ENCODE measurements around the gene ZNF33B. TPM values are rescaled to one million over a fixed set of nuclear protein-coding genes. Genes with fewer than 3 reads are reported as not detected.
A peak's percentile ranks its signal among the peaks of the same experiment; 100 is the strongest.

ZNF33B gene
- total RNA-seq, 1 donor from 2014 or later, result 37.5 TPM

DNA sequence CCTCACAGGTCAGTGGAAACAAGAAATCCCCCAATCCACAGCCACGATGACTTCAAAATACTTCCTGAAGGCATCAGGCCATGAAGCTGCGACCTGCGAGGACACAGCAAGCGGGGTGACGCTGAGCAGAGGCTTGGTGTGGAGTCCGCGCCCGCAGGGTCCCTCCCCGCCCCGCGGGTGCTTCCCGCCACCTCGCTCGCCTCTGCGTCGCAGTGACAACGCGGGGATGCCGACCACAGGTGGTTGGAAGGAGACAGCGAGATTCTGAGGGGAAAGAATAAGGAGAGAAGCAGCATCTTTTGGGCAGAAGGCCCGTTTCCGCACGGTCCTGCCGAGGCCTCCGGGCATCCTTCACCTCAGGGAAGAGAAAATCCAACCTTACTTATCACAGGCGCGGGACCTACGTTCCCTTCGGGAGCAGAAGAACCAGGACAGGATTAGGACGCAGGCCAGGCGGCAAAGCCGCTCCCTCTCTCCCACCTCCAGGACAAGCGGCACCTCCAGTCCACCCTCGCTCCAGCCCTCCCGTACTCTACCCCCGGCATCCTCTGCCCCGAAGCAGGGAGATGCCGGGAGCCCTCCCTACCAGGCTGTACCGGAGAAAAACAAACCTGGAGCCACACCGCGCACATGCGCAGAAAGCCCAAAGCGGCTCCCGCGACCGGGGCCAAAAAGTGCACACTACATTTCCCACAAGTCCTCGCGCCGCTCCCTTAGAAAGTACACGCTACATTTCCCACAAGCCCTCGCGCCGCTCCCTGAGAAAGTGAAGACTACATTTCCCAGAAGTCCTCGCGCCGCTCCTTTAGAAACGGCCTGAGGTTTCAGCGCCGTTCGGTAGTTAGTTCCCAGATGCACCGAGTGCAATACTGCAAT is 85.9 kb downstream of the ZNF33B start:
- DNase-seq, result peak; percentile 97
- Mint-ChIP-seq H3K36me3 (ENCODE audit: unreplicated experiment) (peaks cover 5% of the 10 kb centered on the region), H3K4me1 (ENCODE audit: low read depth, unreplicated experiment) (peaks cover 6% of the 10 kb centered on the region), H3K9me3 (ENCODE audit: unreplicated experiment) (peaks cover 17% of the 10 kb centered on the region), H3K27ac (ENCODE audit: unreplicated experiment) (peak overlapping the region; percentile 70), H3K4me3 (ENCODE audit: unreplicated experiment) (peak overlapping the region; percentile 95), H3K27me3 (ENCODE audit: unreplicated experiment) (peaks cover 9% of the 10 kb centered on the region)
- TF ChIP-seq, protein P1, sequence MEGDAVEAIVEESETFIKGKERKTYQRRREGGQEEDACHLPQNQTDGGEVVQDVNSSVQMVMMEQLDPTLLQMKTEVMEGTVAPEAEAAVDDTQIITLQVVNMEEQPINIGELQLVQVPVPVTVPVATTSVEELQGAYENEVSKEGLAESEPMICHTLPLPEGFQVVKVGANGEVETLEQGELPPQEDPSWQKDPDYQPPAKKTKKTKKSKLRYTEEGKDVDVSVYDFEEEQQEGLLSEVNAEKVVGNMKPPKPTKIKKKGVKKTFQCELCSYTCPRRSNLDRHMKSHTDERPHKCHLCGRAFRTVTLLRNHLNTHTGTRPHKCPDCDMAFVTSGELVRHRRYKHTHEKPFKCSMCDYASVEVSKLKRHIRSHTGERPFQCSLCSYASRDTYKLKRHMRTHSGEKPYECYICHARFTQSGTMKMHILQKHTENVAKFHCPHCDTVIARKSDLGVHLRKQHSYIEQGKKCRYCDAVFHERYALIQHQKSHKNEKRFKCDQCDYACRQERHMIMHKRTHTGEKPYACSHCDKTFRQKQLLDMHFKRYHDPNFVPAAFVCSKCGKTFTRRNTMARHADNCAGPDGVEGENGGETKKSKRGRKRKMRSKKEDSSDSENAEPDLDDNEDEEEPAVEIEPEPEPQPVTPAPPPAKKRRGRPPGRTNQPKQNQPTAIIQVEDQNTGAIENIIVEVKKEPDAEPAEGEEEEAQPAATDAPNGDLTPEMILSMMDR (IDR thresholded peaks at IDR 0.05; ENCODE audit: partially characterized antibody, unreplicated experiment), result no peak

DNA sequence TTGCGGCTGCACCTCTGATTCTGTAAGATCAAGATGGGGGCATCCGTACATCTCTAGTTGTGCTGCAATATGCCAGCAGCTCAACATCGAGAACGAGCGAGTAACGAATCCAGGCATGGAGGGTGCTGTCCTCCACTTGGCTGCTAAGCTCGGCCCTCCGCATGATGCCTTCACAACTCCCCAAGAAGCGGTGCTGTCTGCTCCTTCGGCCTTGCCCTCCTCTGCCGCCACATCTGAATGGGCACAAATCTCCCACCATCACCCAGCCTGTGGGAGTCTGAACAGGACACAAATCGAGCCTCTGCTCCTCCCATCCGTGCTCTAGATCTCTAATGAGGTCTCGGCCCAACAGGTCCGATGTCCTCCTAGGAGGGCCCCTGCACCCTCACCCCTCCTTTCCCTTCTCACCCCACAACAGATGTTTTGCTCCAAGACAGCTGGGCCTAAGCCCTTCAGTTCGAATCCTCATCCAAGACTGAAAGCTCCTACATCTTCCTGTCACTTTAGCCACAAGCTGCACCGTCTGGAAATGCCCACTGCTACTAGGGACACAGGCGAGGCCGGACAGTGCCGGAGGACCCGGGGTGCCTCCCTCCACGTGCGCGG is 86.7 kb downstream of the ZNF33B start:
- H3K4me1 Mint-ChIP-seq (ENCODE audit: low read depth, unreplicated experiment), result peaks cover 6% of the 10 kb centered on the region
- peaks cover 9% of the 10 kb centered on the region for H3K27me3 Mint-ChIP-seq (ENCODE audit: unreplicated experiment)
- H3K9me3 Mint-ChIP-seq (ENCODE audit: unreplicated experiment), result peaks cover 18% of the 10 kb centered on the region
- H3K36me3 Mint-ChIP-seq (ENCODE audit: unreplicated experiment), result peaks cover 5% of the 10 kb centered on the region
- peak overlapping the region; percentile 21 for H3K27ac Mint-ChIP-seq (ENCODE audit: unreplicated experiment)
- peak overlapping the region; percentile 95 for H3K4me3 Mint-ChIP-seq (ENCODE audit: unreplicated experiment)
- TF ChIP-seq, protein P1 (IDR thresholded peaks at IDR 0.05; ENCODE audit: partially characterized antibody, unreplicated experiment), result no peak
- no peak for DNase-seq

DNA sequence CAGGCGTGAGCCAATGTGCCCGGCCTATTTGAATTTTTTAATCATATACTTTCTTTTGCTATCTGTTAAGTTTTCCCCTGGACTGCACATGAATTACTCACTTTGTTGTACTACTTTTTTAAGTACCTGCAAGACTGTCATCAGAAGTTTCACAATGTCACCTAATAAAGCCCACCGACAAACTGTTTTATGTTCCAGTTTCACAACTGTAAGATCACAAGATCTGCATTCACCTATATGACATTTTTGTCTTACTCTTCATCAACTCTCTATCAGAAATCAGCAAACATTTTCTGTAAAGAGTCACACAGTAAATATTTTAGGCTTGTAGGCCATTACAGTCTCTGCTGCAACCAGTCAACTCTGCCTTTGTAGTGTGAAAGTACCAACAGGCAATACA is 88.5 kb downstream of the ZNF33B start:
- H3K36me3 Mint-ChIP-seq (ENCODE audit: unreplicated experiment), result peaks cover 5% of the 10 kb centered on the region
- peaks cover 5% of the 10 kb centered on the region for H3K27me3 Mint-ChIP-seq (ENCODE audit: unreplicated experiment)
- peaks cover 6% of the 10 kb centered on the region for H3K4me1 Mint-ChIP-seq (ENCODE audit: low read depth, unreplicated experiment)
- peaks cover 18% of the 10 kb centered on the region for H3K9me3 Mint-ChIP-seq (ENCODE audit: unreplicated experiment)
- TF ChIP-seq, protein P1 (IDR thresholded peaks at IDR 0.05; ENCODE audit: partially characterized antibody, unreplicated experiment), result no peak
- no peak overlapping the region for H3K27ac Mint-ChIP-seq (ENCODE audit: unreplicated experiment)
- no peak for DNase-seq
- no peak overlapping the region for H3K4me3 Mint-ChIP-seq (ENCODE audit: unreplicated experiment)

GRCh38 chr10:42548254-42548653 is 90.1 kb downstream of the ZNF33B start:
- no peak overlapping the region for H3K4me3 Mint-ChIP-seq (ENCODE audit: unreplicated experiment)
- DNase-seq, result no peak
- peaks cover 7% of the 10 kb centered on the region for H3K36me3 Mint-ChIP-seq (ENCODE audit: unreplicated experiment)
- H3K27ac Mint-ChIP-seq (ENCODE audit: unreplicated experiment), result no peak overlapping the region
- H3K9me3 Mint-ChIP-seq (ENCODE audit: unreplicated experiment), result peaks cover 17% of the 10 kb centered on the region
- TF ChIP-seq, protein P1 (IDR thresholded peaks at IDR 0.05; ENCODE audit: partially characterized antibody, unreplicated experiment), result no peak
- peaks cover 6% of the 10 kb centered on the region for H3K4me1 Mint-ChIP-seq (ENCODE audit: low read depth, unreplicated experiment)
- H3K27me3 Mint-ChIP-seq (ENCODE audit: unreplicated experiment), result peaks cover 2% of the 10 kb centered on the region

DNA sequence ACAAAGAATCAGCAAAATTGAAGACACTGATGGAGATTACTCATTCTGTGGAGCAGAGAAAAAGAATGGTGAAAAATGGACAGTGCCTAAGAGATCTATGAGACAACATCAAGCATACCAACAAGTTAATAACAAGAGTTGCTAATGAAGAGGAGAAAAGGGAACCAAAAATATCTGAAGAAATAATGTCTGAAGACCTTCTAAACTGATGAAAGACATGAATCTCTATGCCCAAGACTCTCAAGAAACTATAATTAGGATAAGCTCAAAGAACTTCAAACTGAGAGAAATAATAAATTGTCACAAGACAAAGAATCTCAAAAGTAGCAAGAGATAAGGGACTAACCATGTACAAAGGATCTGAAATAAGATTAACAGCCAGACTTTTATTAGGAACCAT is 93.4 kb downstream of the ZNF33B start:
- Mint-ChIP-seq H3K9me3 (ENCODE audit: unreplicated experiment) (peaks cover 5% of the 10 kb centered on the region), H3K4me1 (ENCODE audit: low read depth, unreplicated experiment) (no peaks in the 10 kb centered on the region), H3K27ac (ENCODE audit: unreplicated experiment) (no peak overlapping the region), H3K27me3 (ENCODE audit: unreplicated experiment) (no peaks in the 10 kb centered on the region), H3K4me3 (ENCODE audit: unreplicated experiment) (no peak overlapping the region), H3K36me3 (ENCODE audit: unreplicated experiment) (peaks cover 28% of the 10 kb centered on the region)
- no peak for DNase-seq
- TF ChIP-seq, protein P1 (IDR thresholded peaks at IDR 0.05; ENCODE audit: partially characterized antibody, unreplicated experiment), result no peak
